Fibroblast of lung (primary cell): ENCODE data around the gene IL23R.

Source experiments
- CTCF ChIP-seq, 2 donors: IDR thresholded peaks in 1 of 2; conservative IDR thresholded peaks in 1 of 2; 1 replicate in 1 of 2; 2 replicates in 1 of 2; pipeline ENCODE4 v1.5.1; 2011 to 2012; ENCODE audit warnings: low read length in 2 of 2, control low read depth in 1 of 2, inconsistent platforms in 1 of 2, low read depth in 1 of 2, mild to moderate bottlenecking in 1 of 2
- EZH2 ChIP-seq: IDR thresholded peaks from 2 replicates; pipeline ENCODE4 v1.5.1; 2012; ENCODE audit warnings: low read length, control low read depth, mild to moderate bottlenecking; ENCODE audit errors: missing control alignments

GRCh38 chr1:67166196-67166595 is at the start of gene IL23R:
- TF ChIP-seq CTCF (conservative IDR thresholded peaks at IDR 0.05 in 1 of 2, IDR thresholded peaks at IDR 0.05 in 1 of 2; ENCODE audit: low read depth in 1 of 2, low read length in 2 of 2) (no peak), EZH2 (no peak)
